Neural progenitor cell (in vitro differentiated cells): ENCODE results near the gene BIRC6.

Experiments
- CTCF ChIP-seq: fragments of 200-600 bp; sonication (generic); IDR thresholded peaks from 2 replicates; pipeline ENCODE4 v1.5.1; 2017; ENCODE audit warnings: antibody characterized with exemption, mild to moderate bottlenecking
- EZH2 ChIP-seq: fragments of 200-600 bp; sonication (generic); IDR thresholded peaks from 2 replicates; pipeline ENCODE4 v1.6.1; 2017; ENCODE audit warnings: antibody characterized with exemption, mild to moderate bottlenecking, moderate library complexity
- EZH2phosphoT487 ChIP-seq: fragments of 200-600 bp; sonication (generic); IDR thresholded peaks from 2 replicates; pipeline ENCODE4 v1.6.1; 2017; ENCODE audit warnings: antibody characterized with exemption

GRCh38 chr2:32611771-32612170 is 254.9 kb downstream of the BIRC6 start:
- TF ChIP-seq CTCF (no peak), EZH2 (no peak), EZH2phosphoT487 (no peak)
